Upper lobe of left lung (tissue), 4 donors: Measurements from ENCODE around the gene TMEM131L.

Experiments
- EP300 ChIP-seq, 4 donors: sonication (generic); formaldehyde crosslinking; IDR thresholded peaks; one replicate each; pipeline ENCODE4 v1.5.1; 2017; ENCODE audit warnings: antibody characterized with exemption in 4 of 4, control low read depth in 2 of 4
- POLR2A ChIP-seq, 4 donors: fragments of 450-650 bp; IDR thresholded peaks; one replicate each; pipeline ENCODE4 v1.5.1; 2016 to 2017; ENCODE audit warnings: antibody characterized with exemption in 4 of 4, mild to moderate bottlenecking in 2 of 4
- POLR2AphosphoS5 ChIP-seq, 2 donors: sonication (generic); formaldehyde crosslinking; IDR thresholded peaks; one replicate each; pipeline ENCODE4 v1.5.1; 2017; ENCODE audit warnings: antibody characterized with exemption in 2 of 2
- TF ChIP-seq, protein P1 (sequence below), 6 experiments: fragments of 450-650 bp in 4 of 6; fragments of 200-600 bp in 2 of 6; sonication (generic) in 2 of 6; IDR thresholded peaks; one replicate each; pipeline ENCODE4 v1.5.1; 2016 to 2019; ENCODE audit warnings: antibody characterized with exemption in 6 of 6

DNA sequence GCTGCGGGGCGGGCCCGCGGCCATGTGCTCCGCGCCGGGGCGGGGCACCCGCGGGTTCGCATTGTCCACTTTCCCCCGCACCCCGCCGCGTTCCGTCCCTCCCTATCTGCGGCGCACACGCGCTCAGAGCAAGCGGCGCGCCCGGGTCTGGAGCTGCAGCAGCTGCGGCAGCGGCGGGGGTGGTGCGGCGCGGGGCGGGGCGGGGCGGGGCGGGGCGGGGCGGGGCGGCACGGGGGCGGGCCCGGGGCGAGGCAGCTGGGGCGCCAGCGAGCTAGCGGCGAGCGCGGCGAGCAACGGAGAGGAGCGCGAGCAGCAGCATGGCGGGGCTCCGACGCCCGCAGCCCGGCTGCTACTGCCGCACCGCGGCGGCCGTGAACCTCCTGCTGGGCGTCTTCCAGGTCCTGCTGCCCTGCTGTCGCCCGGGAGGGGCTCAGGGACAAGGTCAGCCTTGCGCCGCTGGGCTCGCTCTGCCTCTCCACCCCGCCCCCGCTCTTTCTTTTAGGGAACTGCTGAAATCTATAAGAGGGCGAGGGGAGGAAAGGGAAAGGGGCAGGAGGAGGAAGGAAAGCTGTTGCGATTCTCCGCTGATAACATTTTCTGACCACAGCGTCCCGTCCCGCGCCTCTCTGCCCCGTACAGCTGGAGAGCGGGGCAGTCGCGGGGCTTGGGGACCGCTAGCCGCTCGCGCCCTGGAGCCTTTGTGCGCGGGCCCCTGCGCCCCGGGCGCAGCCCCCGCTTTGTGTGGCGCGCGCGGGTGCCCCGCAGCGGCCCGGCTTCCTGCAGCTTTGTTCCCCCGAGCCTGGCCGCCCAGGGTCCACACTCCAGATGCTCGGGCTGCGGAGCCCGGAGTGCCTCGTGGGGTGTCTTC is at the start of gene TMEM131L:
- TF ChIP-seq, protein P1, sequence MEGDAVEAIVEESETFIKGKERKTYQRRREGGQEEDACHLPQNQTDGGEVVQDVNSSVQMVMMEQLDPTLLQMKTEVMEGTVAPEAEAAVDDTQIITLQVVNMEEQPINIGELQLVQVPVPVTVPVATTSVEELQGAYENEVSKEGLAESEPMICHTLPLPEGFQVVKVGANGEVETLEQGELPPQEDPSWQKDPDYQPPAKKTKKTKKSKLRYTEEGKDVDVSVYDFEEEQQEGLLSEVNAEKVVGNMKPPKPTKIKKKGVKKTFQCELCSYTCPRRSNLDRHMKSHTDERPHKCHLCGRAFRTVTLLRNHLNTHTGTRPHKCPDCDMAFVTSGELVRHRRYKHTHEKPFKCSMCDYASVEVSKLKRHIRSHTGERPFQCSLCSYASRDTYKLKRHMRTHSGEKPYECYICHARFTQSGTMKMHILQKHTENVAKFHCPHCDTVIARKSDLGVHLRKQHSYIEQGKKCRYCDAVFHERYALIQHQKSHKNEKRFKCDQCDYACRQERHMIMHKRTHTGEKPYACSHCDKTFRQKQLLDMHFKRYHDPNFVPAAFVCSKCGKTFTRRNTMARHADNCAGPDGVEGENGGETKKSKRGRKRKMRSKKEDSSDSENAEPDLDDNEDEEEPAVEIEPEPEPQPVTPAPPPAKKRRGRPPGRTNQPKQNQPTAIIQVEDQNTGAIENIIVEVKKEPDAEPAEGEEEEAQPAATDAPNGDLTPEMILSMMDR (IDR thresholded peaks at IDR 0.05): peak in 4 of 6 experiments; percentile 8 to 41 (median 17)
- TF ChIP-seq POLR2A (IDR thresholded peaks at IDR 0.05): peak in 2 of 4 donors; percentile 75 to 78
- TF ChIP-seq EP300 (IDR thresholded peaks at IDR 0.05): no peak
- TF ChIP-seq POLR2AphosphoS5 (IDR thresholded peaks at IDR 0.05): peak in 1 of 2 donors; percentile 45
